ENCODE measurements around the gene LITAF. TPM values are rescaled to one million over a fixed set of nuclear protein-coding genes. Genes with fewer than 3 reads are reported as not detected.
"Not testable (repeated sequence)": the region's sequence is repeated elsewhere in the genome, so short reads cannot be mapped to it uniquely, and the experiment has no call there.

Gene LITAF
- total RNA-seq, 1 donor from 2014 or later: 179 TPM

DNA sequence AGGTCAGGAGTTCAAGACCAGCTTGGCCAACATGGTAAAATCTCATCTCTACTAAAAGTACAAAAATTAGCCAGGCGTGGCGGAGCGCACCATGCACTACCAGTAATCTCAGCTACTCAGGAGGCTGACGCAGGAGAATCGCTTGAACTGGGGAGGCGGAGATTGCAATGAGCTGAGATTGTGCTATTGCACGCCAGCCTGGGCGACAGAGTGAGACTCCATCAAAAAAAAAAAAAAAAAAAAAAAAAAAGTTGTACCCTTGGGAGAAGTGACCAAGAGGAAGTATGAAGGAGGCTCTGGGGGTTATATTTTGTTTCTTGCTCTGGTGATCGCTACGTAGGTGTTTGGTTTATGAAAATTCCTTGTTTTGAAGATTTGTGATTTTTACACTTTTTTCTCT is 66.3 kb downstream of the LITAF start:
- Mint-ChIP-seq H3K9me3 (ENCODE audit: unreplicated experiment) (no peaks in the 10 kb centered on the region), H3K4me1 (ENCODE audit: unreplicated experiment) (no peaks in the 10 kb centered on the region), H3K4me3 (ENCODE audit: unreplicated experiment) (no peak overlapping the region), H3K27me3 (ENCODE audit: unreplicated experiment) (peaks cover 14% of the 10 kb centered on the region), H3K27ac (ENCODE audit: unreplicated experiment) (no peak overlapping the region), H3K36me3 (ENCODE audit: unreplicated experiment) (peaks cover 1% of the 10 kb centered on the region)
- DNase-seq (ENCODE audit: extremely low spot score, unreplicated experiment): no peak
- TF ChIP-seq, protein P1, sequence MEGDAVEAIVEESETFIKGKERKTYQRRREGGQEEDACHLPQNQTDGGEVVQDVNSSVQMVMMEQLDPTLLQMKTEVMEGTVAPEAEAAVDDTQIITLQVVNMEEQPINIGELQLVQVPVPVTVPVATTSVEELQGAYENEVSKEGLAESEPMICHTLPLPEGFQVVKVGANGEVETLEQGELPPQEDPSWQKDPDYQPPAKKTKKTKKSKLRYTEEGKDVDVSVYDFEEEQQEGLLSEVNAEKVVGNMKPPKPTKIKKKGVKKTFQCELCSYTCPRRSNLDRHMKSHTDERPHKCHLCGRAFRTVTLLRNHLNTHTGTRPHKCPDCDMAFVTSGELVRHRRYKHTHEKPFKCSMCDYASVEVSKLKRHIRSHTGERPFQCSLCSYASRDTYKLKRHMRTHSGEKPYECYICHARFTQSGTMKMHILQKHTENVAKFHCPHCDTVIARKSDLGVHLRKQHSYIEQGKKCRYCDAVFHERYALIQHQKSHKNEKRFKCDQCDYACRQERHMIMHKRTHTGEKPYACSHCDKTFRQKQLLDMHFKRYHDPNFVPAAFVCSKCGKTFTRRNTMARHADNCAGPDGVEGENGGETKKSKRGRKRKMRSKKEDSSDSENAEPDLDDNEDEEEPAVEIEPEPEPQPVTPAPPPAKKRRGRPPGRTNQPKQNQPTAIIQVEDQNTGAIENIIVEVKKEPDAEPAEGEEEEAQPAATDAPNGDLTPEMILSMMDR (IDR thresholded peaks at IDR 0.05): no peak

DNA sequence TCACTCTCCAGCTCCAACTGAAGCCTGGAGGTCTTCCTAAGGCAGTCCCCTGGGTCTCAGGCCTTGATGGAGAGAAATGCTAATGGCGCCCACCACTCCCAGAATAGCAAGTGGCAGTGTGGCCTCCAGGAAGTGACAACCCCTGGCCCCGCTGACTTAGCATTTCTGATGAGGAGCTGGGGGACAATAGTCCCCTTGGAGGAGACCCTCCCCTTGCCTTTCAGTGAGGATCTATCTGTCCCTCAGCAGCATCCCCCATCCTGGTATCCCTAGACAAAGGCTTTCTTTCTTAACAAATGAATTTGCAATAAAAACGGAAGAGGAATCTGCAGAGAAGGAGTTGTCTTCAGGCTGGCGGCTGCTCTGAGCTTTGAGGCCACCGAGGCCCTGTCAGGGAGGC is 68.8 kb downstream of the LITAF start:
- TF ChIP-seq, protein P1 (IDR thresholded peaks at IDR 0.05): no peak
- Mint-ChIP-seq H3K4me3 (ENCODE audit: unreplicated experiment) (no peak overlapping the region), H3K27ac (ENCODE audit: unreplicated experiment) (no peak overlapping the region), H3K27me3 (ENCODE audit: unreplicated experiment) (peaks cover 12% of the 10 kb centered on the region), H3K4me1 (ENCODE audit: unreplicated experiment) (no peaks in the 10 kb centered on the region), H3K9me3 (ENCODE audit: unreplicated experiment) (no peaks in the 10 kb centered on the region), H3K36me3 (ENCODE audit: unreplicated experiment) (peaks cover 1% of the 10 kb centered on the region)
- no peak for DNase-seq (ENCODE audit: extremely low spot score, unreplicated experiment)

GRCh38 chr16:11515540-11516430 is 70.9 kb downstream of the LITAF start:
- H3K4me1 Mint-ChIP-seq (ENCODE audit: unreplicated experiment): no peaks in the 10 kb centered on the region
- no peak overlapping the region for H3K4me3 Mint-ChIP-seq (ENCODE audit: unreplicated experiment)
- peaks cover 12% of the 10 kb centered on the region for H3K27me3 Mint-ChIP-seq (ENCODE audit: unreplicated experiment)
- peaks cover 1% of the 10 kb centered on the region for H3K36me3 Mint-ChIP-seq (ENCODE audit: unreplicated experiment)
- DNase-seq (ENCODE audit: extremely low spot score, unreplicated experiment): no peak
- TF ChIP-seq, protein P1 (IDR thresholded peaks at IDR 0.05): no peak
- H3K9me3 Mint-ChIP-seq (ENCODE audit: unreplicated experiment): no peaks in the 10 kb centered on the region
- no peak overlapping the region for H3K27ac Mint-ChIP-seq (ENCODE audit: unreplicated experiment)

DNA sequence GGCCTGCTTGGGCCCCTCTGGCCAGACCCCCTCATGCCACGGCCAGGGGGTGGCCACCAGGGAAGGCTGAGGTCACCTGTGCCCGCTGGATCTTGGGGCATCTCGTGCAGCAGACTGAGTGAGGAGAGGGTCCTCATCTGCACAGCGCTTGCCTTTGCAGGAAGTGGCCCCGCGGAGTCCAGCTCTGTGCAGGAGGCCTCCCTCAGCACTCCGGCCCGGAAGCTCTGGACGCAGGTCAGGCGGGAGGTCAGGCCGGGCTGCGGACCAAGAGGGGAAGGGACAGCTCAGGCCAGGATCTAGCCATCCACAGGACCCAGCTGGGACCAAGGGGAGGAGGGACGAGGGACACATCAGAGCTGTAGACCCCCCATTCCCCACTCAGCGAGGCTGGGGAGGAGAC is 72.4 kb downstream of the LITAF start:
- DNase-seq (ENCODE audit: extremely low spot score, unreplicated experiment): no peak
- TF ChIP-seq, protein P1 (IDR thresholded peaks at IDR 0.05): no peak
- Mint-ChIP-seq H3K27ac (ENCODE audit: unreplicated experiment) (no peak overlapping the region), H3K4me1 (ENCODE audit: unreplicated experiment) (no peaks in the 10 kb centered on the region), H3K4me3 (ENCODE audit: unreplicated experiment) (no peak overlapping the region), H3K9me3 (ENCODE audit: unreplicated experiment) (no peaks in the 10 kb centered on the region), H3K36me3 (ENCODE audit: unreplicated experiment) (no peaks in the 10 kb centered on the region), H3K27me3 (ENCODE audit: unreplicated experiment) (peaks cover 12% of the 10 kb centered on the region)

DNA sequence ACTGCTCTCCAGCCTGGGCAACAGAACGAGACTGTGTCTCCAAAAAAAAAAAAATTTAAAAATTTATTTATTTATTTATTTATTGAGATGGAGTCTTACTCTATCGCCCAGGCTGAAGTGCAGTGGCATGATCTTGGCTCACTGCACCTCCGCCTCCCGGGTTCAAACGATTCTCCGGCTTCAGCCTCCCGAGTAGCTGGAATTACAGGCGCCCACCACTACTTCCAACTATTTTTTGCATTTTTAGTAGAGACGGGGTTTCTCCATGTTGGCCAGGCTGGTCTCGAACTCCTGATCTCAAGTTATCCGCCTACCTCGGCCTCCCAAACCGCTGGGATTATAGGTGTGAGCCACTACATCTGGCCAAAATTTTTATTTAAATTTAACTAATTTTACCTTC is 73.4 kb downstream of the LITAF start:
- not testable (repeated sequence) for H3K4me3 Mint-ChIP-seq (ENCODE audit: unreplicated experiment); H3K9me3 Mint-ChIP-seq (ENCODE audit: unreplicated experiment); H3K36me3 Mint-ChIP-seq (ENCODE audit: unreplicated experiment); DNase-seq (ENCODE audit: extremely low spot score, unreplicated experiment); H3K27ac Mint-ChIP-seq (ENCODE audit: unreplicated experiment); H3K4me1 Mint-ChIP-seq (ENCODE audit: unreplicated experiment)
- H3K27me3 Mint-ChIP-seq (ENCODE audit: unreplicated experiment): peaks cover 12% of the 10 kb centered on the region

Data from osteocyte (in vitro differentiated cells).